ENCODE data around the gene KLHL3. TPM values are rescaled to one million over a fixed set of nuclear protein-coding genes. Genes with fewer than 3 reads are reported as not detected.
A peak's percentile ranks its signal among the peaks of the same experiment; 100 is the strongest.

The KLHL3 gene
- total RNA-seq, 4 donors from 2014 or later, result 0.46 to 4.6 (median 1.7) TPM

DNA sequence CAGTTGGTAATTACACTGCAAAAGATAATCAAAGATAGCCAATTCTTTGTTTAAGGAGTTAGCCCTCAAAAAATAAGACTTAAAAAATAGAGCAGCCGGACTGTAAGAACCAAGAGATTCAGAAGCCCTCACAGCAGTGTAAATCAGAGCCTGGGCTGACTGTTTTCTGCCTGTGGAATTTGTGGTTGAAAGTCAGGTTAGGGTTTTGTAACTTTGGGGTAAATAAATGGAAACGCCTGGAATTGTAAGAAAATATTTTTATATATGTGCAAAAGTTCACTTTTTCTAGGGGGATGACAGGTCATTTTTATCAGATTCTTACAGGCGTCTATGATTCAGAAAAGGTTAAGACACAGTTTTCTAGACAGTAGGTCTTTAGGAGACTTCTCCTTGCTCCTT lies 35.6 kb downstream of the KLHL3 start:
- Histone ChIP-seq H3K27me3 (no peaks in the 10 kb centered on the region), H3K9me3 (no peaks in the 10 kb centered on the region), H3K4me1 (peaks cover 13 to 17% of the 10 kb centered on the region in 2 donors), H3K36me3 (no peaks in the 10 kb centered on the region), H3K27ac (peak overlapping the region in 2 of 4 donors; percentile 8 to 44), H3K4me3 (no peak overlapping the region)
- in situ Hi-C loops (cut with MboI; ENCODE audit: low sequenced_read_pairs in 4 of 4) (no loop called here), intact Hi-C loops (cut with DNase I; ENCODE audit: low total_unique reads) (no loop called here)
- TF ChIP-seq POLR2A (IDR thresholded peaks at IDR 0.05), result no peak
- ATAC-seq (no peak), DNase-seq (no peak)

GRCh38 chr5:137699336-137700281 lies 36.3 kb downstream of the KLHL3 start:
- intact Hi-C loops (cut with DNase I; ENCODE audit: low total_unique reads) (no loop called here), in situ Hi-C loops (cut with MboI; ENCODE audit: low sequenced_read_pairs in 4 of 4) (no loop called here)
- H3K4me3 ChIP-seq, result no peak overlapping the region
- DNase-seq, result no peak
- TF ChIP-seq CTCF (IDR thresholded peaks at IDR 0.05 in 4 of 5, conservative IDR thresholded peaks at IDR 0.05 in 1 of 5) (no peak), POLR2A (IDR thresholded peaks at IDR 0.05) (no peak)
- ATAC-seq, result no peak
- no peaks in the 10 kb centered on the region for H3K9me3 ChIP-seq
- H3K36me3 ChIP-seq, result no peaks in the 10 kb centered on the region
- no peaks in the 10 kb centered on the region for H3K27me3 ChIP-seq
- peak overlapping the region in 3 of 4 donors; percentile 8 to 44 (median 36) for H3K27ac ChIP-seq
- H3K4me1 ChIP-seq, result peaks cover 13 to 24% of the 10 kb centered on the region in 2 donors

- intact Hi-C loops (cut with DNase I; ENCODE audit: low total_unique reads) (no loop called here), in situ Hi-C loops (cut with MboI; ENCODE audit: low sequenced_read_pairs in 4 of 4) (no loop called here)
- Histone ChIP-seq H3K27ac (peak overlapping the region in 2 of 4 donors; percentile 11 to 43), H3K27me3 (no peaks in the 10 kb centered on the region), H3K4me1 (peaks cover 13 to 25% of the 10 kb centered on the region in 2 donors), H3K36me3 (peaks cover 0 to 4% of the 10 kb centered on the region in 2 donors), H3K4me3 (no peak overlapping the region), H3K9me3 (no peaks in the 10 kb centered on the region)
- no peak for ATAC-seq
- TF ChIP-seq CTCF (IDR thresholded peaks at IDR 0.05 in 4 of 5, conservative IDR thresholded peaks at IDR 0.05 in 1 of 5) (no peak), POLR2A (IDR thresholded peaks at IDR 0.05) (no peak)
- DNase-seq, result no peak
Observed at GRCh38 chr5:137696481-137696880, 39.4 kb downstream of the KLHL3 start.

DNA sequence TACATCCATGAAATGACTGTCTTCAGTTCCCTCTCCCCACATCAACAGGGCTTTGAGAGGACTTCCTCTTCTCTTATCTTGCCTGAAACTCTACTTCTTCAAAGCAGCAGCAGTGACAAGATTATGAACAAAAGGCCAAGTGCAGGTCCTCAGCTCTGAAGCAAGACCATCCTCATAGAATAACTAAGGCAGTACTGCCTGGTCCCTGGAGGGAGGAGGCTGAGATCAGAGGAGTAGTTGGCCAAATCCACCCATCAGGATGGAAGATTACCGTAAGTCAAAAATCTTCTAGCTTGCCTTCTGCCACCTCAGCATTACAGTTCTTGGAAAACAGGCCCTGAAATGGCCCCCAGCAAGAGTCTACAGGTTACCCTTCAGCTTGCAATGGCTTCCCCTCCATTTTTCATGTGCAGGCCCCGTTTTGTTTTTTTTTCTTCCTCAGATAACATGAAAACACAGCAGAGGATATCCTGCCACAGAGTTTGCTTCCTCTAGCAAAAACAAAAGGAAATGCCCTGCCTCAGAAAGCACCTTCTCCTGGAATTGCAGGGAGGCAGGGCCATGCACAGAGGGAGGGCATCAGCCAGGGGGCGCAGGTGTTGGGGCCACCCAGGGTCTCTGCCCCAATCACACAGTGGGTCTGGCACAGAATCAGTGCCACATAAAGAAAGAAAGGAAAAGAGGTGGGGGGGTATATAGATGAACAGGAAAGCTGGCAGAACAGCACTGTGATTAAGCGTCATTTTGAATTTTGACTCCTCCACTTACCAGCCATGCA lies 40.0 kb downstream of the KLHL3 start:
- Histone ChIP-seq H3K4me3 (no peak overlapping the region), H3K36me3 (peaks cover 0 to 4% of the 10 kb centered on the region in 2 donors), H3K27me3 (no peaks in the 10 kb centered on the region), H3K27ac (peak overlapping the region in 3 of 4 donors; percentile 11 to 43 (median 39)), H3K4me1 (peaks cover 13 to 25% of the 10 kb centered on the region in 2 donors), H3K9me3 (no peaks in the 10 kb centered on the region)
- TF ChIP-seq CTCF (IDR thresholded peaks at IDR 0.05 in 4 of 5, conservative IDR thresholded peaks at IDR 0.05 in 1 of 5) (no peak), POLR2A (IDR thresholded peaks at IDR 0.05) (no peak)
- no peak for ATAC-seq
- DNase-seq, result no peak
- in situ Hi-C loops (cut with MboI; ENCODE audit: low sequenced_read_pairs in 4 of 4), result no loop called here
- intact Hi-C loops (cut with DNase I; ENCODE audit: low total_unique reads), result no loop called here
